Left colon (tissue), 2 donors: ENCODE measurements around the gene OR4K2. TPM values are rescaled to one million over a fixed set of nuclear protein-coding genes. Genes with fewer than 3 reads are reported as not detected.
"Not testable (repeated sequence)": the region's sequence is repeated elsewhere in the genome, so short reads cannot be mapped to it uniquely, and the experiment has no call there.

Experiments
- ATAC-seq: fragments of 200-7000 bp; cut with Tn5 transposase; one replicate; pipeline ENCODE4 v1.9.1; 2020; ENCODE audit warnings: mild to moderate bottlenecking, moderate library complexity
- DNase-seq, 2 donors: peaks; one replicate each; pipeline ENCODE4 v3.0.0-alpha.2; 2020
- intact Hi-C, 2 donors: fragments of 100-400 bp; cut with DNase I in 1 of 2; cut with micrococcal nuclease in 1 of 2; formaldehyde crosslinking; loops; one replicate each; pipeline versions ENCODE4 v1.11.2 to v1.14.0; 2022; cut with DNase I, micrococcal nuclease
- long read RNA-seq: library from polyadenylated mRNA; unstranded; transcript quantifications from one replicate; pipeline ENCODE4 v2.0.0, GENCODE V29; 2021
- total RNA-seq, 2 donors: library from RNA; stranded (reverse); fragmentation: NEBNext Ultra II Directional; extraction: Animal tissue kit (Norgen Biotek cat#: 25700); gene quantifications; one replicate each; pipeline ENCODE4 v1.2.1, GENCODE V29; 2021
- donor health status: DM: no; HTN: no; CAD: no.
- donor health status: DM: yes; HTN: yes; CAD: no.

The OR4K2 gene, protein sequence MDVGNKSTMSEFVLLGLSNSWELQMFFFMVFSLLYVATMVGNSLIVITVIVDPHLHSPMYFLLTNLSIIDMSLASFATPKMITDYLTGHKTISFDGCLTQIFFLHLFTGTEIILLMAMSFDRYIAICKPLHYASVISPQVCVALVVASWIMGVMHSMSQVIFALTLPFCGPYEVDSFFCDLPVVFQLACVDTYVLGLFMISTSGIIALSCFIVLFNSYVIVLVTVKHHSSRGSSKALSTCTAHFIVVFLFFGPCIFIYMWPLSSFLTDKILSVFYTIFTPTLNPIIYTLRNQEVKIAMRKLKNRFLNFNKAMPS
- total RNA-seq: not detected
- long read RNA-seq: 0 reads

DNA sequence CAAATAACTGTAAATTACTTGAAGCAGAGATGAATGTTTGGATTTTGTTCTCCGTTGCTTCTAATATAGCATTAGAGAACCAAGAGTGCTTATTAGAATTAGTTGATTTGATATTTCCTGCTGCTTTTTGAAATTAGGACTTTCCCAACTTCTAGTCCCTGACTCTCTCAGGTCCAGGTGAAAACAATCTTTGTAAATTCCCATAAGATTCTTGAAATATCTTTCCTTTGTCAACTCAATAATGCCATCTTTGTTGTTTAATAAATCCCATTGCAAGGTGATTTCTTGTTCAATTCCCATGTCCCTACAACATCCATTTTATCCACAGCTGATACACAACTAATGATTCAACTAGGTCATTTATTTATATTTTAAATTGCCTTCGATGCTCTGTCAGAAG, at the start of gene OR4K2:
OR4K2 (plus strand) TSS at position 301 of the 400 bp plus-strand sequence. CDS start 1,126 bp downstream, outside the sequence.
- intact Hi-C loops: no loop called here
- DNase-seq (no peak), ATAC-seq (no peak)

DNA sequence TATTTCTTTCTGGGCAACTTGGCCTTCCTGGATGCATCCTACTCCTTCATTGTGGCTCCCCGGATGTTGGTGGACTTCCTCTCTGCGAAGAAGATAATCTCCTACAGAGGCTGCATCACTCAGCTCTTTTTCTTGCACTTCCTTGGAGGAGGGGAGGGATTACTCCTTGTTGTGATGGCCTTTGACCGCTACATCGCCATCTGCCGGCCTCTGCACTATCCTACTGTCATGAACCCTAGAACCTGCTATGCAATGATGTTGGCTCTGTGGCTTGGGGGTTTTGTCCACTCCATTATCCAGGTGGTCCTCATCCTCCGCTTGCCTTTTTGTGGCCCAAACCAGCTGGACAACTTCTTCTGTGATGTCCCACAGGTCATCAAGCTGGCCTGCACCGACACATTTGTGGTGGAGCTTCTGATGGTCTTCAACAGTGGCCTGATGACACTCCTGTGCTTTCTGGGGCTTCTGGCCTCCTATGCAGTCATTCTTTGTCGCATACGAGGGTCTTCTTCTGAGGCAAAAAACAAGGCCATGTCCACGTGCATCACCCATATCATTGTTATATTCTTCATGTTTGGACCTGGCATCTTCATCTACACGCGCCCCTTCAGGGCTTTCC, 47.2 kb upstream of the OR4K2 start:
- intact Hi-C loops, ATAC-seq, DNase-seq: not testable (repeated sequence)

DNA sequence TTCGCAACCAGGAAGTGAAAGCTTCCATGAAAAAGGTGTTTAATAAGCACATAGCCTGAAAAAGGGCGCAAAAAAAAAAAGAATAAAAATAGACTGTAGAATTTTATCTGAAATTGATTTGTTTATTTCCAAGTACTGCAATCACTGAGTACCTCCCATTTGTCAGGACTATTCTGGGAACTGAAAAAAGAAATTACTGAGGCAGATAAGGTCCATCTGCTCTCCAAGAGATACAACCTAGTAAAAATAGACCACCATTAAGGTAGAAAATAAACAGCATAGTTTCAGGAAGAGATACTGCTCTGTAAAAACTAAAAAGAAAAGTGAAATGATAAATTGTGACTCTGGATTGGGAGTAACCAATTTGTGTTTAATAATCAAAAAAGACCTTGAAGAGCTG, 46.6 kb upstream of the OR4K2 start:
- no peak for ATAC-seq

DNA sequence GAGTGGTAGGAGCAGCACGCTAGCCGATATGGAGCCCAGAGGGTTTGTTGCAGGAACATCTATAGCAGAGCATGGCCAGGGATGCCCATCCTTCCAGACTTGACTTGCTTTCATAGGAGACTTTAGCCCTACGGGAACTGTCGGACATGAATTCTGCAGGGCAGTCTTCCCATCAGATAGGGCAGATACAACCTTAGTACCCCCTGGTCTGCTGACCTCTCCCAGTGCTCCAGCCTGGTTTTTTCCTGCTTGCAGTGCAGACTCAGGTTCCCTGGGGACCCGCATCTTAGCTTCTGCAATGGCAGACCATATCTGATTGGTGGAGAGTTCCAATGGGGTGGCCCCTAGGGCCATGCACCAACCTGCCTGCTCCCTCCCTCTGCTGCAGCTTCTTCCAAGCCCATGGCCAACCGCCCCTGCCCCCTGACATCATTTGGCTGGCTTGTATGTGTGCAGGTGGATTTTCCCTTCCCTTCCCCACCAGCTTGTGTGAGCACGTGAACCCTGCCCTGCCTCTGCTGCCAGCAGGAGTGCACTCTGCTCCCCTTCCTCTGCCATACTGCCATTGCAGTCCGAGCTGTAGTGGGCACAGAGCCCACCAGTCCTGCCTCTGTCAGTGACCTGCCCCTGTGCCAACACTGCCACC, 40.6 kb upstream of the OR4K2 start:
- ATAC-seq, DNase-seq, intact Hi-C loops: not testable (repeated sequence)

More for the DNA sequence above, 46.6 kb upstream of the OR4K2 start:
- no peak for DNase-seq
- intact Hi-C loops: no loop called here

DNA sequence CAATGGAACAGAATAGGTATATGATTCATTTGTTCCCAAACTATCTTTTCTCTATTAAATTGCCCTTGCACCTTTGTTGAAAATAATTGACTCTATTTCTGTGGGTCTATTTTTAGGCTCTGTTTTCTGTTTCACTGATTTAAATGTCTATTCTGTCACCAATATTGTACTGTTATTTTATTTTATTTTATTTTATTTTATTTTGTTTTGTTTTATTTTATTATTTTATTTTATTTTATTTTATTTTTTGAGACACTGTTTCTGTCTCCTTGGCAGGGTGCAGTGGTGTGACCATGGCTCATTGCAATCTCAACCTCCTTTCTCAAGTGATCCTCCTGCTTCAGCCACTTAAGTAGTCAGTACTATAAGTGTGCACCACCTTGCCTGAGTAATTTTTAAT, 36.5 kb upstream of the OR4K2 start:
- intact Hi-C loops: no loop called here
- DNase-seq: no peak
- ATAC-seq: no peak

DNA sequence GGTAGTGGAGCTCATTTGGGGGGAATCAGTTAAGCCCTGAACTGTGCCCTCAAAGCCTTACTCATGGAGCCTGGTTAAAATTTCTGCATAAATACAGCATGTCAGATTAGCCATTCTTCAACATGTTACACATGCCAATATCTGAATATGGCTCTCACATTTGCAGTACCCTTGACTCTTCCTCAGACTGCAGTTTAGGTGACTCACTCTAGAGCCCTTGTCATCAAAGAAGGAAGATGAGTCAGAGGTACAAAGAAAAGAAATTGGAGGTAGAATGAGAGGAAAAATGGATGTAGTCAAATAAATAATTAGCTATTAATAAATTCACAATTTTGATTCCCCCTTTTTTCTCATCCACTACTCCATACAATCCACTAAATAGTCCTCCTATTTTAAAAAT, 23.6 kb upstream of the OR4K2 start:
- ATAC-seq: no peak
- DNase-seq: no peak
- intact Hi-C loops: no loop called here

DNA sequence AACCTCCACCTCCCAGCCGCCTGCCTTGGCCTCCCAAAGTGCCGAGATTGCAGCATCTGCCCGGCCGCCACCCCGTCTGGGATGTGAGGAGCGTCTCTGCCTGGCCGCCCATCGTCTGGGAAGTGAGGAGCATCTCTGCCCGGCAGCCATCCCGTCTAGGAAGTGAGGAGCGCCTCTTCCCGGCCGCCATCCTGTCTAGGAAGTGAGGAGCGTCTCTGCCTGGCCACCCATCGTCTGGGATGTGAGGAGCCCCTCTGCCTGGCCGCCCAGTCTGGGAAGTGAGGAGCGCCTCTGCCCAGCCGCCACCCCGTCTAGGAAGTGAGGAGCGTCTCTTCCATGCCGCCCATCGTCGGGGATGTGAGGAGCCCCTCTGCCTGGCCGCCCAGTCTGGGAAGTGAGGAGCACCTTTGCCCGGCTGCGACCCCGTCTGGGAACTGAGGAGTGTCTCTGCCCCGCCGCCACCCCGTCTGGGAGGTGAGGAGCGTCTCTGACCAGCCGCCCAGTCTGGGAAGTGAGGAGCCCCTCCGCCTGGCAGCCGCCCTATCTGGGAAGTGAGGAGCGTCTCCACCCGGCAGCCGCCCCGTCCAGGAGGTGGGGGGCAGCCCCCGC, 8.8 kb upstream of the OR4K2 start:
- ATAC-seq, intact Hi-C loops: not testable (repeated sequence)

DNA sequence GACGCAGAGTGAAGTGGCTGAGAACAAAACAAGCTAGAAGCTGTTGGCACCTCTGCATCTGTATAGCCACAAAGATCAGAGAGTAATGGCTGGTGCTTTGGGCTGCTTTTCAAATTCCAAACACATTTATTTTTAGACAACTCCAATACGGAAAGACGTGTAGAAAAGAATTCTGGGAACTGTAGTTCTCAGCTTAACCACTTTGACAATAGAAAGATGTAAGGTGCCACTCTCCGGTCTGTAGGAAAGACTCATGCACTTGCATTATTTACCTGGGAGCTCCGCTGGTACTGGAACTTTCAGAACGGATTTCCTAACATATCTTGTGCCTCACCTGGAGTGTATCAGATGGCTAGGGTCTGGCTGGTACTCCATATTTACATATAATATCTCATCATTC, 1.8 kb upstream of the OR4K2 start:
- ATAC-seq (no peak), DNase-seq (no peak)
- intact Hi-C loops: no loop called here

More for the DNA sequence above, 8.8 kb upstream of the OR4K2 start:
- not testable (repeated sequence) for DNase-seq

DNA sequence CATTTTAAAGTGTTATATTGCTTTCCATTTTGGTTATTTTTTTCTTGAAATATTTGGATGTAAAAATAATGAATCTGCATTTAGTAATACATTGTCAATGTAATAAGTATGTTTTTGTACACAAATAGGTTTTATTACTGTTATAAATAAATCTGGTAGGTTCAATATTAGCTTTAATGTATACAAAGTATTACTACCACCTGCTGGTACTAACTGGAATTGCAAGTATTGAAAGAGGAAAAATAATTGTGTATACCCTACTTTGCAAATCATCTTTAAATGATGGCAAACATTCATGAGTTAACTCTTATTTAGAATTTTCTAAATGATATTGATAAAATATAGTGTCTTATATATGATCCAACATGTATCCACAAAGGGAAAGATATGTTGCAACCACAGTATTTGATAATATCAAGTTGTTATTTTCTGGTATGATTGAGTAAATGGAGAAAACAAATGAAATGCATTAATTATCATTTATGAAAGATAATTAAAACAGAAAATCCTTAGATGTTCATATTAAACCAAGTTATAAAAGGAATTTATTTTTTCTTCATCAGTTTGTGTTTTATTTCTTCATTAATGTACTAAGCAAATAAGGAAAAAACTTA, 3.2 kb downstream of the OR4K2 start:
- DNase-seq (no peak), ATAC-seq (no peak)
- intact Hi-C loops: no loop called here

DNA sequence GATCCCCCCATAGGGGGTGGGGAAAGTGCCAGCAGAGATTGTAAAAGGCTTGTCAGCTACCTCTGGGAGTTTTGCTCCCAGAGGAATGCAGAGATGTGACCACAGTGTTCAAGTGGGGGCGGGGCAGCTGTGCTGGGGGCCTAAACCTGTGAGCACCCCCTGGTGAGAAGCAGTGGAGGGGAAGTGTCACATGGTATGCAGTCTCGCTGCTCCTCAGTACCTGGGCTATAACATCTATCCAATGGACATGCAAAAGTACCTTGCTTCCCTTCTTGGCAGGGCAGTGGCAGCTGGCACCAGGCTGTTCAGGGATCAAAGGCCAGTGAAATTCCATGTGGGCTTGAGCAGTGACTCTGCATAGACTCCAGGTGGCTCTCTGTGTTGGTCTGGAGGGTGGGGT, 20.3 kb downstream of the OR4K2 start:
- ATAC-seq: no peak
- intact Hi-C loops: no loop called here

DNA sequence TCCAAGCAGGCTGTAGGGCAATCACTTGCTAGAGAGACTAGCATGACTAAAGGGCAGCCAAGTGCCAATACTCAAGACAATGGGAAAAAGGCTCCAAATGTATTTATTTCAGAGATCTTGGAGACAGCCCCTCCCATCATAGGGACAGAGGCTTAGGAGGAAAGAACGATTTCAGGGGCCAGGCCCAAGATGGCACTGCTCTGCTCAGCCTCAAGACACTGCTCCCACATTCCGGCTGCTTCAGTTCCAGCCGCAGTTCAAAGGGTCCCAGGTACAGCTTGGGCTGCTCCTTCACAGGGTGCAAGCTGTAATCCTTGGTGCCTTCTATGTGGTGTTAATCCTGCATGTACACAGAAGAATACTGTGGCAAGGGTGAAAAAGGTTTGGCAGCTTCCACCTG, 26.1 kb downstream of the OR4K2 start:
- intact Hi-C loops: no loop called here
- no peak for ATAC-seq
- no peak for DNase-seq

More for the DNA sequence above, 20.3 kb downstream of the OR4K2 start:
- no peak for DNase-seq

DNA sequence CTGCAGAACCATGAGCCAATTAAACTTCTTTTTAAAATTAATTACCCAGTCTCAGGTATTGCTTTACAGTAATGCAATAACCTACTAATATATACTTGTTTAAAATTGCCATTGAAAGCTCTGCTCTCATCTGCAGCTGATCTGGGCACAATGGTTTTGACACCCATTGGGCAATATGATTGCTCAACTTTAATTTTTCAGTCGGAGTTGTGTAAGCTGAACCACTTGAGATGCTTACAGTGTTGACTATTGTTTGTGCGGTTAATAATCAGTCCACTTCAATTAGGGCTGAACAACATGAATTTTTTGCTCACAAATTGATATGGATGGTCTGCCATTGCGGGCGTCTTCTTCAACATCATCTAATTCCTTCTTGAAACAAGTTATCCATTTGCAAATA, 27.5 kb downstream of the OR4K2 start:
- intact Hi-C loops: no loop called here
- ATAC-seq: no peak

DNA sequence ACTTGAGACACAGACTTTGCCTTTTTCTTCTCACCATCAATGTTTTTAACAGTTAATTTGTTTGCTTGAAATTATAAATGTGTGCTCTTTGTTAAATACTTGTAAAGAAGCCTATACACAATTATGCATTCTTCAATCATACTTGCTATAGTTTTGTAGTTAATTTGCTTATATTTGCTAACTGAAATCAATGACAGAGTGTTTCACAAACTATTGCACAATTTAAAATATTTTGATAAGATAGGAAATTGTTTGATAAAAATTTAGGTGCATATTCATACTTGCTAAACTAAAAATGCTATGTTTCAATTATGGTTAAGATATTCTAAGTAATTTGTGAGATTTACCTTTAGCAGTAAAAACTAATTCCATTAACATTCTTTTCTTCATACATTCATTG, 31.7 kb downstream of the OR4K2 start:
- intact Hi-C loops: no loop called here
- DNase-seq (no peak), ATAC-seq (no peak)

More for the DNA sequence above, 27.5 kb downstream of the OR4K2 start:
- DNase-seq: no peak

DNA sequence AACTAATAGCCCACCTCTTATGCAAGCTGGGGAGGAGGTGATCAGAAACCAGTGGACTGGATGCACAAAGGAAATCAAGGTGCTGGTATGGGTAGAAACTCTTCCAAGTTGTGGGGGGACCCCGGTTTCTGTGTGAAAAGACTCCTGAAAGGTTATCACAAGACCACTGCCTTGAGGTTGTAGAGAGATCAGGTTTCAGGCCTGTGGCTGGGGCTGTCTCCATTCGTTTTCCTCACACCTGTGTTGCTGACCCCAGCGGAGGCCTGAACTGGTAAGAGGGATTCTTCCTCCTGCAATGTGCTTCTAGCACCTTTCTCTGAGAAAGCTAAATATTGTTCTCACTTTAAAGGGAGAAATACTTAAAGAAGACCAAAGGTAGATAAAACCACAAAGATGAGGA, 36.2 kb downstream of the OR4K2 start:
- no peak for DNase-seq
- no peak for ATAC-seq
- intact Hi-C loops: no loop called here

DNA sequence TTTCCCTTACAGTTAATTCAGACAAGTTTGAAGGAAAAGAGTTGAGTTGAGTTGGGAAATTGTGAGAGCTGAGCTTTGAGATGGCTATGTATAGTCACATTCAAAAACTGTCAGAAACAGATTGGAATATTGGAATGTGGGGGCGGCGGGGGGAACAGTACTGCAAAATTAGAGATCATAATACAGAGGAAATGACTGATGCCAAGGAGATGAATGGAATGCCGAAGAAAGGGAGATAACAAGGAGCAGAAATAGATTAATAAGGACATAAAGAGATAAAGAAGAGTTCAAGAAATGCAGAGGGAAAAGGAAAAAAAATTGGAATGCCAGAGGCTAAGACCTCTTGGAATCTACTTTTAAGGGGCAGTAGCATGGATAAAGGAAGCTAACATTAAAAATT, 42.3 kb downstream of the OR4K2 start:
- intact Hi-C loops: no loop called here
- DNase-seq (no peak), ATAC-seq (no peak)

DNA sequence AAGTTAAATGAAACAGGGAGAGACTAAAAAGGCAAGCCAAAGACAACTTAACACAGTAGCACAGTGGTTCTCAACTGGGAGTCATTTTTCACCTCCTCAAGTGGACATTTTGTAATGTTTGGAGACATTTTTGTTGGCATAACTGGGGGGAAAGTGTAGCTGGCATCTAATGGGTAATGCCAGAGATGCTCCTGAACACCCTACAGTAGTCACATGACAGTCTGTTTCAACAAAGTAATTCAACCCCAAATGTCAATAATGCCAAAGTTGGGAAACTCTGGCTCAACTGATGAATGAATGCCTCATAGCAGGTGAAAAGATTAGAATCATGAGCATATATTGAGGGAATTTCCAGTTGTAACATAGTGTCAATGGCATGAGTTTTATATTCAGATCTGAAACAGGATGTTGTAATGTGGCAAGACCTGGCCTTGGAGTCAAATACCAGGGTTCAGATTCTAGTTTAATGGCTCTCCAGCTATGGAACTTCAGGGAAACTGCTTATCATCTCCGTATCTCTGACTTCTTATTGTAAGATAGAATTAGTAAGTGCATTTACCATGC, 43.1 kb downstream of the OR4K2 start:
- DNase-seq (no peak), ATAC-seq (no peak)
- intact Hi-C loops: no loop called here

DNA sequence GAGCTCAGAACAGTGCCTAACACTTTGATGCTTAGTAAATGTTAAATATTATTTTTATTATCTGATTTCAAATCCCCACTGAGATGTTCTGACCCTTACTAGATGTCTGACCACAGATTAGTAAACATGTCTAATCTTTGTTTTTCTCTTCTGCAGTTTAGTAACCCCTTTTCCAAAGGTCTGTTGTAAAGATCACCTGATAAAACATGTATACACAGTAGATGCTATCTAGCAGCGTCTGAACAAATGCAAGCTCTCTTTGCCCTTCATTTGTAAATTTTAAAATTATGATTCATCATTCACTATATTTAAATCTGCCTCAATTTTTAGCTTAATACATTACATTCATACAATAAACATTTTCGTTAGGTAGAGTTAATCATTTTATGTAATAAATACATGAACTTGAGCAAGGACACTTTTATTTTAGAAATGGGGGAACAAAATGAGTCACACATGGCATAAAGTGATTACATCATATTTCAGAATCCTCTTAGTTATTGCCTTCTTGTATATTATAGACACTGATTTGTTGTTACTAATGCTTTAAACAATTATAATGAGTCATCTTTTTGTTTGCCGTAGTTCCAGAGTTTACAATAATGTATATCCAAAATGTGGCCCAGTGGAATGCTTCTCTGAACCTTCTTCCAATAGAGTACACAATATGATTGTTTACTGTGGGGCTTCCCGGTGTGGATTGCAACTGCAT, 43.8 kb downstream of the OR4K2 start:
- ATAC-seq (no peak), DNase-seq (no peak)
- intact Hi-C loops: no loop called here

DNA sequence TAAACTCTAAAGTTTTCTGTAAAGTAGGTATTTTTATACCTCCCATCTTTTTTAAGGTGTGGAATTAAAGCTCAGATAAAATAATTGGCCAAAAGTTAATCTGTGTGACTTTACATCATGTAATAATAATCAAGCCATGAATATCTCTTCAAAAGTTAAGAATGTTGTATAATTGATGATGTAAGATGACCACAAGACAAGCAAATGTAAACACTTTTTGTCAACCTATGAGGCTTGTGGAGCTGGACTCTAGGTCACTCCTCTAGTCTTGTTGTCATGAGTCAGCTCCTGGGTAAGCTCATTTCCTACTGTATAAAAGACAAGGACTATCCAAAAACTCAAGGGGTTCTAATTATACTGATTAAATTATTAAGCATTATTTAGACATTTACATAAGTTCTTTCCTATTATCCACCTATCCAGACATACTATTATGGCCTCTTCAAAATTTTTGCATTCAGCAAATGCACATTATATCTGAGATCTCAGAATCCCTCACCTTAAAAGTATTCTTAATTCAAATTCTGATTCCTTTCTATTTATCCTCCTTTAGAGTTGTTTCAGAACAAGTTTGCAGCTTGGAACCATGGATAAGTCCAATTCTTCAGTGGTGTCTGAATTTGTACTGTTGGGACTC, 45.2 kb downstream of the OR4K2 start, which contains the start of gene OR4K5:
OR4K5 (plus strand) TSS at position 587 of the 637 bp plus-strand sequence; CDS start at position 587, 0 bp downstream.
- ATAC-seq (no peak), DNase-seq (no peak)
- intact Hi-C loops: no loop called here
